ENCODE results near the gene ALAS2.

The ALAS2 gene

DNA sequence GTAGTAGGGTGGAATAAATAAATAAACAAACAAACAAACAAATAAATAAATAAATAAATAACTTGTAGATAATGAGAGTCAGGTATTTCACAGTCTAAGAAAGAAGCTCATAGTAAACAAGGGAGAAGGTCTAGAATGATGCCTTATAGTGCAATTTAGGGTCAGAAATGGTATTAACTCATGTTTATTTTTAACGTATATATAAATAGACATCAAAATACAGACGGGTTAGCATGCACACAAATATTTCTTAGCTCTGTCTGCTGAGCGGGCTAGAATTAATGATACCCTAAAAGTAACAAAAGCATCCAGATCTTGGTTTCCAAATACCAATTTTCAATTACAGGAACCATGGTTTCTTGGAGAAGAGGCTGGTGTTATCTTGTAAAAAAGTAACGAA is 53.4 kb downstream of the ALAS2 start:
- TF ChIP-seq, protein P1, sequence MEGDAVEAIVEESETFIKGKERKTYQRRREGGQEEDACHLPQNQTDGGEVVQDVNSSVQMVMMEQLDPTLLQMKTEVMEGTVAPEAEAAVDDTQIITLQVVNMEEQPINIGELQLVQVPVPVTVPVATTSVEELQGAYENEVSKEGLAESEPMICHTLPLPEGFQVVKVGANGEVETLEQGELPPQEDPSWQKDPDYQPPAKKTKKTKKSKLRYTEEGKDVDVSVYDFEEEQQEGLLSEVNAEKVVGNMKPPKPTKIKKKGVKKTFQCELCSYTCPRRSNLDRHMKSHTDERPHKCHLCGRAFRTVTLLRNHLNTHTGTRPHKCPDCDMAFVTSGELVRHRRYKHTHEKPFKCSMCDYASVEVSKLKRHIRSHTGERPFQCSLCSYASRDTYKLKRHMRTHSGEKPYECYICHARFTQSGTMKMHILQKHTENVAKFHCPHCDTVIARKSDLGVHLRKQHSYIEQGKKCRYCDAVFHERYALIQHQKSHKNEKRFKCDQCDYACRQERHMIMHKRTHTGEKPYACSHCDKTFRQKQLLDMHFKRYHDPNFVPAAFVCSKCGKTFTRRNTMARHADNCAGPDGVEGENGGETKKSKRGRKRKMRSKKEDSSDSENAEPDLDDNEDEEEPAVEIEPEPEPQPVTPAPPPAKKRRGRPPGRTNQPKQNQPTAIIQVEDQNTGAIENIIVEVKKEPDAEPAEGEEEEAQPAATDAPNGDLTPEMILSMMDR (IDR thresholded peaks at IDR 0.05; ENCODE audit: control extremely low read depth, extremely low read depth, low read depth, missing control alignments) = no peak
- DNase-seq (ENCODE audit: extremely low spot score) = no peak
- POLR2A ChIA-PET = no interaction called here
- CTCF ChIA-PET = no interaction called here

DNA sequence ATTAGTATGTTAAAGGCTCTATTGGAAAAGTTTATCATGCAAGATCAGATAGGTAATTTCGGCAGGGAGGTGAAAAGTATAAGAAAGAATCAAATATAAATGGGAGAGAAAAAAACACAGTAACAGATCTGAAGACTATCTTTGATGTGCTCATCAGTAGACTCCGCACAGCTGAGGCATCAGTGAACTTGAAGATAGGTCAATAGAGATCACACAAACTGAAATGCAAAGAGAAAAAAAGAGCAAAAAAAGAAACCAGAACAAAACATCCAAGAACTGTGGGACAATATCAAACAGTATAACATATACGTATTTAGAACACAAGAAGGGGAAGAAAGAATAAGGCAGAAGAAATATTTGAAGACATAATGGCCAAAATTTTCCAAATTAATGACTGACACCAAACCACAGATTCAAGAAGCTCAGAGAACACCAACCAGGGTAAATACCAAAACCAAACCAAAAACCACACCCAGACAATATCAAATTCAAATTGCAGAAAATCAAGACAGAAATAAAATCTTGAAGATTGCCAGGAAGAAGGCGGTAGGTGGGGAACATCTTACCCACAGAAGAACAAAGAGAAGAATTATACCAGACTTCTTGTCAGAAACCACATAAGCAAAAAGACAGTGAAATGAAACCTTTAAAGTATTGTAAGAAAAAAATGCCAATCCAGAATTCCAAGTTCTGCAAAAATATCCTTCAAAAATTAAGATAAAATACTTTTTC is 65.8 kb downstream of the ALAS2 start:
- POLR2A ChIA-PET = no interaction called here
- CTCF ChIA-PET = no interaction called here
- TF ChIP-seq, protein P1 (IDR thresholded peaks at IDR 0.05; ENCODE audit: control extremely low read depth, extremely low read depth, low read depth, missing control alignments) = no peak
- no peak for DNase-seq (ENCODE audit: extremely low spot score)

DNA sequence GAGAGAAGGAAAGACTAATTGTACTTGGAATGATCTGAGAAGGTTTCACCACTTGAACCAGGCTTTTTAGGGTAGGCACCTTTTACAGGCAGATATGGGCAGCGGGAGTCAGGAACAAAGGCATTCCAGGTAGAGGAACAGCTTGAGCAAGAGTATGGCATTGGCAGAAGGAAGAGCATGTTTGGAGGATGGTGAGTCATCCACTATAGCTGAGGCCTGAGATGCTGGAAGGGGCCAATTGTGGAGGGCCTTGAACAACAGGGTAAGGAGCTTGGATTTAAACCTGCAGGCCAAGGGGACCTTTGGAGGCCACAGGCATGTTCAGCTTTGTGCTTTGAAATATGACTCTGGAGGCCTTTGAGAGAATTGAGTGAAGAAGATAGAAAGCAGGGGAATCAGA is 69.0 kb downstream of the ALAS2 start:
- TF ChIP-seq, protein P1 (IDR thresholded peaks at IDR 0.05; ENCODE audit: control extremely low read depth, extremely low read depth, low read depth, missing control alignments) = no peak
- no peak for DNase-seq (ENCODE audit: extremely low spot score)
- ChIA-PET CTCF (no interaction called here), POLR2A (no interaction called here)
